Prostate gland (tissue), 2 donors: ENCODE data around the gene CLEC16A. TPM values are rescaled to one million over a fixed set of nuclear protein-coding genes. Genes with fewer than 3 reads are reported as not detected.

Experiments
- DNase-seq: peaks from one replicate; pipeline ENCODE4 v3.0.0-alpha.2; 2019; ENCODE audit warnings: low spot score
- H3K27ac ChIP-seq, 2 donors: fragments of 200-600 bp; sonication (generic); 2 replicates each; pipeline ENCODE4 v1.5.1; 2017 to 2019
- H3K27me3 ChIP-seq: fragments of 200-600 bp; sonication (generic); replicated peaks from 2 replicates; pipeline ENCODE4 v1.5.1; 2019; ENCODE audit not compliant: insufficient read depth
- H3K36me3 ChIP-seq, 2 donors: fragments of 200-600 bp; sonication (generic); 1 replicate in 1 of 2; 2 replicates in 1 of 2; pipeline versions ENCODE4 v1.5.1 to v1.8.1; 2017 to 2019
- H3K4me1 ChIP-seq: fragments of 200-600 bp; sonication (generic); replicated peaks from 2 replicates; pipeline ENCODE4 v1.5.1; 2019
- H3K4me3 ChIP-seq, 2 donors: fragments of 200-600 bp; sonication (generic); 2 replicates each; pipeline ENCODE4 v1.5.1; 2017 to 2019
- H3K9me3 ChIP-seq: fragments of 200-600 bp; sonication (generic); 2 replicates; pipeline ENCODE4 v1.5.1; 2017
- POLR2A ChIP-seq: fragments of 450-650 bp; IDR thresholded peaks from one replicate; pipeline ENCODE4 v1.6.1; 2016; ENCODE audit warnings: antibody characterized with exemption, mild to moderate bottlenecking
- POLR2AphosphoS5 ChIP-seq: sonication (generic); formaldehyde crosslinking; IDR thresholded peaks from one replicate; pipeline ENCODE4 v1.6.1; 2017; ENCODE audit warnings: antibody characterized with exemption
- WGBS: methylation state at CpG from one replicate; pipeline ENCODE4 v1.1.5; 2018; 5-methylcytosine and 5-hydroxymethylcytosine counted together
- intact Hi-C: fragments of 100-400 bp; cut with DNase I; formaldehyde crosslinking; loops from one replicate; pipeline ENCODE4 v1.14.2; 2022
- total RNA-seq, 2 donors: library from RNA; depleted of rRNA; stranded (reverse); fragments of >200 nt; gene quantifications; one replicate each; pipeline ENCODE4 v1.1.0, GENCODE V29; 2016
- TF ChIP-seq, protein P1 (sequence below), 4 experiments: fragments of 200-600 bp in 2 of 4; fragments of 450-650 bp in 2 of 4; sonication (generic) in 2 of 4; IDR thresholded peaks; 1 replicate in 3 of 4; 2 replicates in 1 of 4; pipeline ENCODE4 v1.5.1; 2016 to 2019; ENCODE audit warnings: antibody characterized with exemption in 4 of 4, mild to moderate bottlenecking in 2 of 4, moderate library complexity in 2 of 4

CLEC16A gene
- total RNA-seq, 2 donors from 2014 or later: 26.1 to 52.2 TPM

- Histone ChIP-seq H3K36me3 (no peaks in the 10 kb centered on the region), H3K27ac (no peak overlapping the region)
- DNase-seq: no peak
These were observed 77.6 kb downstream of the CLEC16A start for GRCh38 chr16:11022002-11022401.

DNA sequence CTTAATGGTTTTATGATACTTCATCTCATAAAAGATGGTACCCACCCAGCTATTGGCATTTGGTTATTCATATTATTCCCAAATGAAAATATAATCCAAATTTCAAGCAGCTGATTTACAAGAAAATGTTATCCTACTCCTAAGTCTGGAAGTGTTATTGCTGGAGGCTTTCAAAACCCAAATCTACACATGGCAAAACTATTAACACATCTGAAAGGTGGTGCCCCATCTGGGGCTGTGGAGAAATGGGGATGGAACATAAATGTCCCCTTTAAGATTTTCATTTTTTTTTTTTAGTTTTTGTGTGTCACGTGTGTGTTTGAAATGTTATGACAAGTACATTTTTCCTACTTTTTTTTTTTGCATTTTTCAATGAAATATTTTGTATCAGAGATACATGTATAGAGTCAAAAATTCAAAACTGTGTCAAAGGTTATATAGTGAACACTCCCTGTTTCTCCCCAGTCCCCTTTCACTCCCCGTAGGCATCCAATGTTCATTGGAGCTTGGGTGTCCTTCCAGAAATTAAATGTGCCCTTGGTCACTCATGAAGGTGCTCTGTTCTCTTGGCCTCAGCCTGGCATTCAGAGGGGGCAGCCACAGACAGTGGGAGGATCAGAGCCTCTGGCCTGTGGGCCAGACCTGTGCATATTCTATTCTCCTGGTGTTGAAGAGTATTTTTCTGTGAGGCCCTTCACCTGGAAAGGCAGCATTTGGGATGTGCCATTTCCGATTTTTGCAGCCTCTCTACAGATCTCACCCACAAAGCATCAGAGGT lies 79.1 kb downstream of the CLEC16A start:
- Histone ChIP-seq H3K4me1 (no peaks in the 10 kb centered on the region), H3K4me3 (no peak overlapping the region), H3K9me3 (no peaks in the 10 kb centered on the region), H3K27ac (no peak overlapping the region), H3K27me3 (no peaks in the 10 kb centered on the region), H3K36me3 (no peaks in the 10 kb centered on the region)
- DNase-seq: no peak
- 88% methylated on average over 3 of the region's 3 CpGs for WGBS
- intact Hi-C loops: no loop called here
- TF ChIP-seq POLR2AphosphoS5 (no peak), POLR2A (no peak)
- TF ChIP-seq, protein P1, sequence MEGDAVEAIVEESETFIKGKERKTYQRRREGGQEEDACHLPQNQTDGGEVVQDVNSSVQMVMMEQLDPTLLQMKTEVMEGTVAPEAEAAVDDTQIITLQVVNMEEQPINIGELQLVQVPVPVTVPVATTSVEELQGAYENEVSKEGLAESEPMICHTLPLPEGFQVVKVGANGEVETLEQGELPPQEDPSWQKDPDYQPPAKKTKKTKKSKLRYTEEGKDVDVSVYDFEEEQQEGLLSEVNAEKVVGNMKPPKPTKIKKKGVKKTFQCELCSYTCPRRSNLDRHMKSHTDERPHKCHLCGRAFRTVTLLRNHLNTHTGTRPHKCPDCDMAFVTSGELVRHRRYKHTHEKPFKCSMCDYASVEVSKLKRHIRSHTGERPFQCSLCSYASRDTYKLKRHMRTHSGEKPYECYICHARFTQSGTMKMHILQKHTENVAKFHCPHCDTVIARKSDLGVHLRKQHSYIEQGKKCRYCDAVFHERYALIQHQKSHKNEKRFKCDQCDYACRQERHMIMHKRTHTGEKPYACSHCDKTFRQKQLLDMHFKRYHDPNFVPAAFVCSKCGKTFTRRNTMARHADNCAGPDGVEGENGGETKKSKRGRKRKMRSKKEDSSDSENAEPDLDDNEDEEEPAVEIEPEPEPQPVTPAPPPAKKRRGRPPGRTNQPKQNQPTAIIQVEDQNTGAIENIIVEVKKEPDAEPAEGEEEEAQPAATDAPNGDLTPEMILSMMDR (IDR thresholded peaks at IDR 0.05): no peak

More at GRCh38 chr16:11022002-11022401, 77.6 kb downstream of the CLEC16A start:
- Histone ChIP-seq H3K27me3 (no peaks in the 10 kb centered on the region), H3K4me1 (no peaks in the 10 kb centered on the region), H3K4me3 (no peak overlapping the region), H3K9me3 (no peaks in the 10 kb centered on the region)
- no peak for TF ChIP-seq POLR2A
- TF ChIP-seq, protein P1 (IDR thresholded peaks at IDR 0.05): no peak
- no peak for TF ChIP-seq POLR2AphosphoS5
- 89% methylated on average over 3 of the region's 3 CpGs for WGBS
- intact Hi-C loops: no loop called here

DNA sequence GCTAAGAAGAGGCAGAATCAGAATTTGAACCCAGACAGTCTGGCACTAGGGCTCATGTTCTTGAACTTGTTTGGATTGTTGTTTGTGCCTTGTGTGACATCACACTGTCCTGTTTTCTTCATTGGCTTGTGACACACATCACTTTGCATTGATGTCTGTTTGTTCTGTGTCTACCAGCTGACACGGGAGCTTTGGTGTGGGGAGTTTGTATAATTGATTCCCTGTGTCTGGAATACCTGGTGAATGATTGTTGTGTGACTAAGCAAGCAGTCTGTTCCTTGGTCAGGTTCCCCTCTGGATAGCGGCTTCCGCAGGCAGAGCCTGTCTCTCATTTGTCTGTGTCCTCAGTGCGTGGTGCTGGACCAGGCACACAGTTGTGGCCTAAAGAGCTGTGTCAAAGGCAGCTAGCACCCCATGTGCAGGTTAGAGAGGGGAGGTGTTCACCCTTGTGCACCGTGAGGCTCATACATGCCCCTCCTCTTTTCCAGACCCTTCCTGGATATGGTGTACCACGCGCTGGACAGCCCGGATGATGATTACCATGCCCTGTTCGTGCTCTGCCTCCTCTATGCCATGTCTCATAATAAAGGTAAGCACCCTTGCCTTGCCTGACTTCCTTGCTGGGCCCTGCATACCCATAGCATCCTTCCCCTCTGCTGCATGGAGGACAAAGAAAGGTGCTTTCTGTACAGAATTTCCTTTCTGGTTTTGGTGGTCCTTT lies 80.1 kb downstream of the CLEC16A start:
- 91% methylated on average over 9 of the region's 9 CpGs for WGBS
- TF ChIP-seq, protein P1 (IDR thresholded peaks at IDR 0.05): no peak
- no peak for TF ChIP-seq POLR2AphosphoS5

DNA sequence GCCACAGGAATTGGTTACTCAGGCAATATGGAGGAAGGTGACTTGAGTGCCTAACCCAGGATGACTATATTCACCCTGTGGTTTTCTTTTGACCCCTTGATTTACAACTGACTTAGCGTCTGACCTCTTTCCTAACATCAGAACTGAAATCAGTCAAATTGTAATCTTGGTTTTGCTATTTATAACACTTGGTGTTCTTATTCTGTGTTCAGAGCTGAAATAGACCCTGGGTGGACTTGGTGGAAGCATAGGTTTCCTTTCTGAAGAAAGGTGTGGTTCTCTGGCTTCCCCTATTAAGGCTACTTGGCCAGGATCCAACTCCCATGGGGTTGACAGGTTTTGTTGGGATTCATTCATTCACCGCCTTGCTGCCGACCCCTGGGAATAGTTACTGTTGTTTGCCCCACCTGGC lies 80.8 kb downstream of the CLEC16A start:
- H3K9me3 ChIP-seq: no peaks in the 10 kb centered on the region
- no peak for TF ChIP-seq POLR2AphosphoS5
- TF ChIP-seq POLR2A: no peak
- TF ChIP-seq, protein P1 (IDR thresholded peaks at IDR 0.05): no peak
- no peak overlapping the region for H3K27ac ChIP-seq
- H3K4me3 ChIP-seq: no peak overlapping the region
- intact Hi-C loops: no loop called here
- WGBS: 92% methylated on average over 3 of the region's 3 CpGs
- no peaks in the 10 kb centered on the region for H3K36me3 ChIP-seq
- H3K27me3 ChIP-seq: no peaks in the 10 kb centered on the region
- H3K4me1 ChIP-seq: no peaks in the 10 kb centered on the region
- DNase-seq: no peak

More for the DNA sequence above, 80.1 kb downstream of the CLEC16A start:
- H3K36me3 ChIP-seq: no peaks in the 10 kb centered on the region
- no peaks in the 10 kb centered on the region for H3K9me3 ChIP-seq
- no peak overlapping the region for H3K4me3 ChIP-seq
- no peaks in the 10 kb centered on the region for H3K27me3 ChIP-seq
- no peak overlapping the region for H3K27ac ChIP-seq
- DNase-seq: no peak
- intact Hi-C loops: no loop called here
- no peaks in the 10 kb centered on the region for H3K4me1 ChIP-seq
